ENCODE data around the gene RHEB.

GRCh38 chr7:151481650-151482505, 37.8 kb downstream of the RHEB start:
- TF ChIP-seq CTCF (IDR thresholded peaks at IDR 0.05): no peak
- no peak for TF ChIP-seq POLR2A (IDR thresholded peaks at IDR 0.05)

All from esophagus squamous epithelium (tissue), 4 donors.